B cell (primary cell): ENCODE data around the gene GYPC. TPM values are rescaled to one million over a fixed set of nuclear protein-coding genes. Genes with fewer than 3 reads are reported as not detected.

Experiments used
- ATAC-seq: fragments of 200-7000 bp; cut with Tn5 transposase; one replicate; pipeline ENCODE4 v1.10.0; 2021; ENCODE audit warnings: low read depth, mild to moderate bottlenecking, moderate number of reproducible peaks, moderate library complexity
- CTCF ChIA-PET: fragments of 350-600 bp; sonication (Branson Sonifier 250); formaldehyde crosslinking; loops from one replicate; lab custom pipeline; 2021; ENCODE audit warnings: antibody characterized with exemption, inconsistent platforms; lab: Charles Lee
- POLR2A ChIA-PET: fragments of 350-600 bp; sonication (Branson Sonifier 250); formaldehyde crosslinking; loops from one replicate; lab custom pipeline; 2021; ENCODE audit warnings: antibody characterized with exemption; lab: Charles Lee
- DNase-seq: peaks from one replicate; pipeline ENCODE4 v3.0.0; 2013
- H2AFZ ChIP-seq: 2 replicates; pipeline ENCODE4 v1.6.1; 2012; ENCODE audit warnings: mild to moderate bottlenecking, low read depth, low read length; ENCODE audit not compliant: insufficient read depth, poor library complexity, severe bottlenecking
- H3K27ac ChIP-seq, 2 donors: 1 replicate in 1 of 2; 2 replicates in 1 of 2; pipeline ENCODE4 v1.5.1; 2012 to 2013; ENCODE audit warnings: low read length in 2 of 2, mild to moderate bottlenecking in 2 of 2, moderate library complexity in 1 of 2
- H3K27me3 ChIP-seq, 4 experiments: fragments of 200-600 bp in 1 of 4; sonication (generic) in 1 of 4; replicated peaks in 1 of 4; 1 replicate in 2 of 4; 2 replicates in 2 of 4; pipeline versions ENCODE4 v1.6.1 to v1.7.0; 2013 to 2016; ENCODE audit warnings: low read length in 3 of 4, mild to moderate bottlenecking in 2 of 4, mixed read lengths in 1 of 4, moderate library complexity in 1 of 4; ENCODE audit not compliant: insufficient read depth in 4 of 4, control insufficient read depth in 3 of 4; ENCODE audit errors: control extremely low read depth in 1 of 4
- H3K36me3 ChIP-seq, 2 experiments: replicated peaks in 1 of 2; 1 replicate in 1 of 2; 2 replicates in 1 of 2; pipeline versions ENCODE4 v1.6.1 to v1.7.1; 2013; ENCODE audit warnings: low read length in 1 of 2; ENCODE audit not compliant: insufficient read depth in 2 of 2, control insufficient read depth in 1 of 2; ENCODE audit errors: control extremely low read depth in 1 of 2, extremely low read depth in 1 of 2
- H3K4me1 ChIP-seq, 2 donors: fragments of 200-600 bp in 1 of 2; sonication (generic) in 1 of 2; 1 replicate in 1 of 2; 2 replicates in 1 of 2; pipeline versions ENCODE4 v1.5.1 to v1.6.1; 2013 to 2017; ENCODE audit warnings: low read length in 2 of 2; ENCODE audit not compliant: control insufficient read depth in 2 of 2, insufficient read depth in 2 of 2
- H3K4me2 ChIP-seq: replicated peaks from 2 replicates; pipeline ENCODE3; 2012; ENCODE audit warnings: mild to moderate bottlenecking, low read depth, low read length; ENCODE audit not compliant: poor library complexity, severe bottlenecking
- H3K4me3 ChIP-seq, 5 experiments: fragments of 200-600 bp in 1 of 5; sonication (generic) in 1 of 5; 1 replicate in 3 of 5; 2 replicates in 2 of 5; pipeline versions ENCODE4 v1.5.1 to v1.7.0; 2011 to 2016; ENCODE audit warnings: low read length in 4 of 5, mild to moderate bottlenecking in 4 of 5, low read depth in 2 of 5, control low read depth in 1 of 5, moderate library complexity in 1 of 5; ENCODE audit not compliant: insufficient read depth in 1 of 5; ENCODE audit errors: control extremely low read depth in 1 of 5, extremely low read depth in 1 of 5
- H3K79me2 ChIP-seq: fragments of 200-600 bp; sonication (generic); one replicate; pipeline ENCODE4 v1.6.0; 2016; ENCODE audit warnings: low read length; ENCODE audit not compliant: control insufficient read depth, insufficient read depth
- H3K9ac ChIP-seq: fragments of 200-600 bp; sonication (generic); 2 replicates; pipeline ENCODE4 v1.6.1; 2017; ENCODE audit warnings: mild to moderate bottlenecking, low read length, moderate library complexity
- H3K9me3 ChIP-seq, 3 donors: one replicate each; pipeline versions ENCODE4 v1.6.1 to v1.7.1; 2013; ENCODE audit warnings: low read length in 2 of 3; ENCODE audit not compliant: control insufficient read depth in 2 of 3, insufficient read depth in 1 of 3; ENCODE audit errors: control extremely low read depth in 1 of 3
- H4K20me1 ChIP-seq: 2 replicates; pipeline ENCODE4 v1.6.0; 2012; ENCODE audit warnings: mild to moderate bottlenecking, low read length; ENCODE audit not compliant: insufficient read depth, control insufficient read depth, poor library complexity, severe bottlenecking
- H3K27ac Mint-ChIP-seq: one replicate; pipeline ENCODE4 v1.8.0; 2021; ENCODE audit warnings: mixed read lengths
- H3K27me3 Mint-ChIP-seq: one replicate; pipeline ENCODE4 v1.8.0; 2021; ENCODE audit warnings: mixed read lengths
- H3K4me1 Mint-ChIP-seq: one replicate; pipeline ENCODE4 v1.8.0; 2021; ENCODE audit warnings: mixed read lengths
- H3K4me3 Mint-ChIP-seq: one replicate; pipeline ENCODE4 v1.8.0; 2021; ENCODE audit warnings: mixed read lengths
- H3K9me3 Mint-ChIP-seq: one replicate; pipeline ENCODE4 v1.8.0; 2022; ENCODE audit warnings: mixed read lengths; ENCODE audit not compliant: insufficient read depth
- EZH2 ChIP-seq: IDR thresholded peaks from 2 replicates; pipeline ENCODE4 v1.6.1; 2012; ENCODE audit warnings: borderline replicate concordance, low read depth, mild to moderate bottlenecking, moderate library complexity, low read length; ENCODE audit not compliant: insufficient read depth, poor library complexity, severe bottlenecking
- WGBS: methylation state at CpG from one replicate; pipeline ENCODE4 v1.1.5; 2013; ENCODE audit warnings: missing lambda C conversion rate; ENCODE audit not compliant: insufficient coverage; 5-methylcytosine and 5-hydroxymethylcytosine counted together
- intact Hi-C: fragments of 100-400 bp; cut with micrococcal nuclease; formaldehyde crosslinking; loops from one replicate; pipeline ENCODE4 v1.10.0; 2022
- polyA plus RNA-seq: library from polyadenylated mRNA; depleted of rRNA; stranded (reverse); fragments of >200 nt; gene quantifications from 2 replicates; pipeline ENCODE4 v1.2.3, GENCODE V29; 2012
- total RNA-seq, 2 donors: library from RNA; stranded (reverse); fragments of 120-200 nt in 1 of 2; gene quantifications; 1 replicate in 1 of 2; 2 replicates in 1 of 2; pipeline versions ENCODE4 v1.2.3 to v1.2.4, GENCODE V29; 2013 to 2022
- TF ChIP-seq, protein P1 (sequence below): fragments of 200-600 bp; IDR thresholded peaks from one replicate; pipeline ENCODE4 v1.8.0; 2022; ENCODE audit warnings: antibody characterized with exemption, mild to moderate bottlenecking

Gene GYPC
- total and polyA plus RNA-seq, 2 donors (not counting 1 experiment from before 2014, with no cell fraction given) = 48.8 to 111 TPM

DNA sequence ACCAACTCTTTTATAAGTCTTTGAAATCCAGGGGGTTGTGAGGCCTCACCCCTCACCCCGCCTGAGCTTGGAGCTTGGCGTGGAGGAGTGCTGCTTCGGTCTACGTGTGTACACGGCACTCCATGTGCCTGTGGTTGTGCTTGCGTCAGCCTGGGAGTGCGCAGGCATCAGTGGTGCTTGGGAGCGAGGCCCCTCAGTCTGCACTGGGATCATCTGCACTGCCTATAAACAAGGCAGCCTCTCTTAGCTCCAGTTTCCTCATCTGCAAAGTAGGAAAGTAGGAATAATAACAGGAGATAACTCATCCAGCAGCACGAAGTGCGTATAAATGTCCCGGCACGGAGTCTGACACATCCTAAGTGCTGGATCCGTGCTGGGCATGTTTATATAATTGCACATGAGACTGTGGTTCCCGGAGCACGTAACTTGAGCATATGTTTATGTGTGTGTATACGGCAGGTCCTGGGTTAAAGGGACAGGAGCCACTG, 1.2 kb downstream of the GYPC start:
- peak overlapping the region; percentile 65 to 88 (median 73) for H3K4me3 ChIP-seq
- H4K20me1 ChIP-seq = no peaks in the 10 kb centered on the region
- peaks cover 42 to 50% of the 10 kb centered on the region in 2 donors for H3K4me1 ChIP-seq
- no peaks in the 10 kb centered on the region for H3K27me3 Mint-ChIP-seq
- H3K9me3 ChIP-seq = no peaks in the 10 kb centered on the region
- peak overlapping the region; percentile 76 for H2AFZ ChIP-seq
- peak overlapping the region; percentile 99 for H3K4me3 Mint-ChIP-seq
- no peaks in the 10 kb centered on the region for H3K9me3 Mint-ChIP-seq
- H3K27ac ChIP-seq = peak overlapping the region; percentile 80 to 81
- no peaks in the 10 kb centered on the region for H3K27me3 ChIP-seq
- peak; percentile 54 for DNase-seq
- peaks cover 0 to 9% of the 10 kb centered on the region in 2 experiments for H3K36me3 ChIP-seq
- intact Hi-C loops = loop anchor here (10.0 kb wide), 1 partner anchor 118 kb away; no protein-coding TSS in a partner anchor
- H3K4me2 ChIP-seq = peak overlapping the region; percentile 74
- H3K79me2 ChIP-seq = peaks cover 56% of the 10 kb centered on the region
- peak overlapping the region; percentile 94 for H3K27ac Mint-ChIP-seq
- POLR2A ChIA-PET = interaction anchor here (1.7 kb wide), 1 partner anchor 12 kb away, joined by 4 read pairs; no protein-coding TSS in a partner anchor
- no peak for ATAC-seq
- WGBS = 3% methylated on average over 16 of the region's 16 CpGs
- CTCF ChIA-PET = interaction anchor here (0.5 to 1.7 kb wide), 2 partner anchors 129 to 1152 kb away, joined by 3 to 6 read pairs; no protein-coding TSS in a partner anchor
- peak overlapping the region; percentile 71 for H3K9ac ChIP-seq
- TF ChIP-seq EZH2 = no peak
- TF ChIP-seq, protein P1, sequence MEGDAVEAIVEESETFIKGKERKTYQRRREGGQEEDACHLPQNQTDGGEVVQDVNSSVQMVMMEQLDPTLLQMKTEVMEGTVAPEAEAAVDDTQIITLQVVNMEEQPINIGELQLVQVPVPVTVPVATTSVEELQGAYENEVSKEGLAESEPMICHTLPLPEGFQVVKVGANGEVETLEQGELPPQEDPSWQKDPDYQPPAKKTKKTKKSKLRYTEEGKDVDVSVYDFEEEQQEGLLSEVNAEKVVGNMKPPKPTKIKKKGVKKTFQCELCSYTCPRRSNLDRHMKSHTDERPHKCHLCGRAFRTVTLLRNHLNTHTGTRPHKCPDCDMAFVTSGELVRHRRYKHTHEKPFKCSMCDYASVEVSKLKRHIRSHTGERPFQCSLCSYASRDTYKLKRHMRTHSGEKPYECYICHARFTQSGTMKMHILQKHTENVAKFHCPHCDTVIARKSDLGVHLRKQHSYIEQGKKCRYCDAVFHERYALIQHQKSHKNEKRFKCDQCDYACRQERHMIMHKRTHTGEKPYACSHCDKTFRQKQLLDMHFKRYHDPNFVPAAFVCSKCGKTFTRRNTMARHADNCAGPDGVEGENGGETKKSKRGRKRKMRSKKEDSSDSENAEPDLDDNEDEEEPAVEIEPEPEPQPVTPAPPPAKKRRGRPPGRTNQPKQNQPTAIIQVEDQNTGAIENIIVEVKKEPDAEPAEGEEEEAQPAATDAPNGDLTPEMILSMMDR = no peak
- H3K4me1 Mint-ChIP-seq = peaks cover 56% of the 10 kb centered on the region
